IMR-90 (cell line): ENCODE results near the gene MS4A2. TPM values are rescaled to one million over a fixed set of nuclear protein-coding genes. Genes with fewer than 3 reads are reported as not detected.

Source experiments
- ATAC-seq: fragments of 200-7000 bp; cut with Tn5 transposase; 2 replicates; pipeline ENCODE4 v1.9.1; 2020; ENCODE audit warnings: low read depth, mild to moderate bottlenecking, moderate library complexity
- BruUV-seq: library from RNA; stranded (reverse); fragments of 400-500 nt; replicated peaks from 2 replicates; lab custom pipeline; 2021; lab: Mats Ljungman, UMichigan
- CTCF ChIA-PET: fragments of 300-600 bp; formaldehyde crosslinking; extraction: SDS; loops from one replicate; lab custom pipeline; 2021; ENCODE audit warnings: antibody characterized with exemption; lab: Yijun Ruan, JAX
- POLR2A ChIA-PET: fragments of 300-600 bp; sonication (Branson Sonifier 250); formaldehyde crosslinking; loops from one replicate; lab custom pipeline; 2022; ENCODE audit warnings: antibody characterized with exemption; ENCODE audit not compliant: unreplicated experiment; lab: Charles Lee
- DNase-seq: peaks from one replicate; pipeline ENCODE4 v3.0.0; 2013
- H2AFZ ChIP-seq: replicated peaks from 2 replicates; pipeline ENCODE3; 2013; ENCODE audit warnings: low read length, mild to moderate bottlenecking; ENCODE audit not compliant: poor library complexity
- H2AK5ac ChIP-seq: 2 replicates; pipeline ENCODE4 v1.6.1; 2013; ENCODE audit warnings: low read depth, low read length, inconsistent platforms
- H2AK9ac ChIP-seq: replicated peaks from 2 replicates; pipeline ENCODE3; 2013; ENCODE audit warnings: mild to moderate bottlenecking, low read depth, low read length, moderate library complexity; ENCODE audit not compliant: poor library complexity
- H2BK120ac ChIP-seq: 2 replicates; pipeline ENCODE4 v1.6.1; 2013; ENCODE audit warnings: low read depth, low read length, inconsistent platforms
- H2BK15ac ChIP-seq: 3 replicates; pipeline ENCODE4 v1.6.1; 2013; ENCODE audit warnings: low read depth, low read length, inconsistent platforms
- H2BK20ac ChIP-seq: 2 replicates; pipeline ENCODE4 v1.6.1; 2013; ENCODE audit warnings: low read depth, mild to moderate bottlenecking, inconsistent platforms, low read length, moderate library complexity
- H2BK5ac ChIP-seq: 2 replicates; pipeline ENCODE4 v1.6.1; 2013; ENCODE audit warnings: mild to moderate bottlenecking, low read depth, low read length, inconsistent platforms; ENCODE audit not compliant: poor library complexity, severe bottlenecking
- H3K14ac ChIP-seq: replicated peaks from 2 replicates; pipeline ENCODE4 v1.6.1; 2013; ENCODE audit warnings: low read depth, low read length, inconsistent platforms
- H3K18ac ChIP-seq: 2 replicates; pipeline ENCODE4 v1.6.1; 2013; ENCODE audit warnings: low read depth, low read length, control low read depth
- H3K23ac ChIP-seq: 2 replicates; pipeline ENCODE4 v1.6.1; 2013; ENCODE audit warnings: low read depth, low read length, inconsistent platforms
- H3K27ac ChIP-seq: 2 replicates; pipeline ENCODE4 v1.5.1; 2013; ENCODE audit warnings: mild to moderate bottlenecking, control low read depth, low read length; ENCODE audit not compliant: insufficient read depth
- H3K27me3 ChIP-seq: 2 replicates; pipeline ENCODE4 v1.6.1; 2013; ENCODE audit warnings: low read length; ENCODE audit not compliant: control insufficient read depth, insufficient read depth
- H3K36me3 ChIP-seq: 2 replicates; pipeline ENCODE4 v1.6.1; 2013; ENCODE audit warnings: low read length, mixed read lengths; ENCODE audit not compliant: control insufficient read depth, insufficient read depth
- H3K4ac ChIP-seq: 2 replicates; pipeline ENCODE4 v1.6.1; 2013; ENCODE audit warnings: low read depth, low read length, inconsistent platforms
- H3K4me1 ChIP-seq: 2 replicates; pipeline ENCODE4 v1.6.1; 2013; ENCODE audit warnings: low read length, mixed read lengths; ENCODE audit not compliant: control insufficient read depth, insufficient read depth
- H3K4me2 ChIP-seq: 2 replicates; pipeline ENCODE4 v1.6.1; 2013; ENCODE audit warnings: low read depth, mild to moderate bottlenecking, control low read depth, low read length, moderate library complexity
- H3K4me3 ChIP-seq: 2 replicates; pipeline ENCODE4 v1.5.1; 2013; ENCODE audit warnings: low read depth, mild to moderate bottlenecking, control low read depth, low read length, moderate library complexity; ENCODE audit not compliant: insufficient read depth
- H3K56ac ChIP-seq: 2 replicates; pipeline ENCODE4 v1.6.1; 2013; ENCODE audit warnings: low read length, inconsistent platforms; ENCODE audit not compliant: insufficient read depth; ENCODE audit errors: extremely low read depth
- H3K79me1 ChIP-seq, 2 experiments: 2 replicates each; pipeline ENCODE4 v1.6.1; 2013; ENCODE audit warnings: low read length in 2 of 2, inconsistent platforms in 1 of 2, low read depth in 1 of 2
- H3K9ac ChIP-seq: 2 replicates; pipeline ENCODE4 v1.6.1; 2013; ENCODE audit warnings: low read depth, low read length, control low read depth
- H3K9me1 ChIP-seq: 2 replicates; pipeline ENCODE4 v1.6.1; 2013; ENCODE audit warnings: low read length, inconsistent platforms; ENCODE audit not compliant: insufficient read depth
- H3K9me3 ChIP-seq: 2 replicates; pipeline ENCODE4 v1.6.1; 2013; ENCODE audit warnings: low read length; ENCODE audit not compliant: control insufficient read depth, insufficient read depth
- H4K20me1 ChIP-seq: 2 replicates; pipeline ENCODE4 v1.6.1; 2013; ENCODE audit warnings: low read length, inconsistent platforms; ENCODE audit not compliant: insufficient read depth
- H4K5ac ChIP-seq: 2 replicates; pipeline ENCODE4 v1.6.1; 2013; ENCODE audit warnings: mild to moderate bottlenecking, low read depth, low read length, control low read depth
- H4K8ac ChIP-seq, 2 experiments: 2 replicates each; pipeline ENCODE4 v1.6.1; 2013; ENCODE audit warnings: low read depth in 2 of 2, low read length in 2 of 2, control low read depth in 1 of 2, inconsistent platforms in 1 of 2
- H4K91ac ChIP-seq: 2 replicates; pipeline ENCODE4 v1.6.1; 2013; ENCODE audit warnings: low read depth, low read length, inconsistent platforms; ENCODE audit not compliant: insufficient read depth
- BHLHE40 ChIP-seq: fragments of 150-350 bp; IDR thresholded peaks from 2 replicates; pipeline ENCODE4 v1.6.1; 2016; ENCODE audit warnings: mild to moderate bottlenecking, low read depth, low read length
- CHD1 ChIP-seq: IDR thresholded peaks from 2 replicates; pipeline ENCODE4 v1.6.1; 2012; ENCODE audit warnings: low read depth, low read length, improper control_type of control experiment
- ELK1 ChIP-seq: fragments of 150-350 bp; IDR thresholded peaks from 2 replicates; pipeline ENCODE4 v1.6.1; 2016; ENCODE audit warnings: low read depth, mild to moderate bottlenecking, low read length, moderate library complexity, borderline replicate concordance
- FOS ChIP-seq: fragments of 150-350 bp; IDR thresholded peaks from 2 replicates; pipeline ENCODE4 v1.6.1; 2016; ENCODE audit warnings: low read depth, low read length
- MAFK ChIP-seq: IDR thresholded peaks from 2 replicates; pipeline ENCODE4 v1.6.1; 2012; ENCODE audit warnings: low read depth, low read length, improper control_type of control experiment
- MAZ ChIP-seq: IDR thresholded peaks from 2 replicates; pipeline ENCODE4 v1.6.1; 2012; ENCODE audit warnings: low read depth, mild to moderate bottlenecking, low read length, improper control_type of control experiment, moderate library complexity, borderline replicate concordance
- MXI1 ChIP-seq: IDR thresholded peaks from 2 replicates; pipeline ENCODE4 v1.6.1; 2012; ENCODE audit warnings: low read depth, mild to moderate bottlenecking, low read length, moderate library complexity, borderline replicate concordance
- NFE2L2 ChIP-seq: fragments of 150-350 bp; IDR thresholded peaks from 2 replicates; pipeline ENCODE4 v1.6.1; 2016; ENCODE audit warnings: low read depth, mild to moderate bottlenecking, low read length
- POLR2A ChIP-seq: IDR thresholded peaks from 2 replicates; pipeline ENCODE4 v1.6.1; 2012; ENCODE audit warnings: mild to moderate bottlenecking, low read depth, low read length
- RCOR1 ChIP-seq: IDR thresholded peaks from 2 replicates; pipeline ENCODE4 v1.6.1; 2012; ENCODE audit warnings: mild to moderate bottlenecking, low read length, improper control_type of control experiment; ENCODE audit not compliant: insufficient replicate concordance
- RFX5 ChIP-seq: IDR thresholded peaks from 2 replicates; pipeline ENCODE4 v1.8.0; 2012; ENCODE audit warnings: low read depth, mild to moderate bottlenecking, low read length, moderate library complexity
- WGBS, 2 experiments: methylation state at CpG; one replicate each; pipeline versions ENCODE4 v1.1.5 to v1.1.7; 2013; ENCODE audit warnings: missing lambda C conversion rate in 2 of 2; ENCODE audit not compliant: insufficient read length in 1 of 2; ENCODE audit errors: extremely low coverage in 2 of 2; 5-methylcytosine and 5-hydroxymethylcytosine counted together
- dilution Hi-C: fragments of 300-500 bp; cut with HindIII; formaldehyde crosslinking; loops from one replicate; pipeline ENCODE4 v1.14.3; 2018; ENCODE audit warnings: low sequenced_read_pairs; ENCODE audit not compliant: unreplicated experiment
- in situ Hi-C: fragments of 300-500 bp; cut with MboI; formaldehyde crosslinking; loops from 3 replicates; pipeline ENCODE4 v1.14.3; 2019; ENCODE audit warnings: low sequenced_read_pairs, inconsistent platforms, mixed read lengths
- intact Hi-C: fragments of 100-400 bp; cut with micrococcal nuclease; formaldehyde crosslinking; loops from 2 replicates; pipeline ENCODE4 v1.10.0; 2022
- polyA plus RNA-seq, 3 experiments: library from polyadenylated mRNA; depleted of rRNA; stranded (reverse); fragments of >200 nt; gene quantifications; 2 replicates each; pipeline ENCODE4 v1.2.3, GENCODE V29; 2012; ENCODE audit warnings: low replicate concordance in 1 of 3
- total RNA-seq: library from RNA; depleted of rRNA; stranded (reverse); fragments of >200 nt; gene quantifications from 2 replicates; pipeline ENCODE4 v1.2.3, GENCODE V29; 2012

Gene MS4A2
- total and polyA plus RNA-seq, 2 of the 4 experiments (the other 2 are of a cell fraction), result not detected

DNA sequence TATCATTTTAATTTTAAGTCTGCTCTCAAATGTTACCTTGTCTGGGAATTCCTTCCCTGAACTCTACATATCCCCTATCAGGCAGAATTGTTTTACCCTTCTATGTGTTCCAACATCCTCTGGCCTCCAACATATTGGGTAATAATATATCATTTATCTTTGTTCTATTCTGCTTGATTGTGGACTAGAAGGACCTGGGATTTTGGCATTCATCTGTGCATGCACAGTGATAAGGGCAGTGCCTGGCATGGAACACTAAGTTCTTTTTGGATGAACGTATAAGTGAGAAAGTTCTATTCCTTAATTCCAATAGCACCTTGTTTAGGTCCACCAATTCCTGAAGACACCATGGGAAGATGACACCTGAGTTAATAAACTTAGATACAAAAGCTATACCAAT lies 1.2 kb upstream of the MS4A2 start:
- no peak overlapping the region for H3K56ac ChIP-seq
- ChIA-PET CTCF (no interaction called here), POLR2A (no interaction called here)
- intact Hi-C loops, result no loop called here
- no peaks in the 10 kb centered on the region for H3K27me3 ChIP-seq
- H3K36me3 ChIP-seq, result no peaks in the 10 kb centered on the region
- no peak overlapping the region for H2BK5ac ChIP-seq
- no peak overlapping the region for H3K14ac ChIP-seq
- no peak overlapping the region for H3K23ac ChIP-seq
- H3K4me2 ChIP-seq, result no peak overlapping the region
- no peaks in the 10 kb centered on the region for H3K4me1 ChIP-seq
- no peak for ATAC-seq
- no peak overlapping the region for H3K18ac ChIP-seq
- no peak overlapping the region for H2BK20ac ChIP-seq
- H4K5ac ChIP-seq, result no peak overlapping the region
- no peak for TF ChIP-seq RCOR1
- TF ChIP-seq MXI1, result no peak
- no peak for TF ChIP-seq RFX5
- no peak for TF ChIP-seq BHLHE40
- no peak for TF ChIP-seq POLR2A
- no peak for TF ChIP-seq MAZ
- TF ChIP-seq MAFK, result no peak
- TF ChIP-seq FOS, result no peak
- TF ChIP-seq NFE2L2, result no peak
- TF ChIP-seq ELK1, result no peak
- no peak for TF ChIP-seq CHD1
- H3K9me3 ChIP-seq, result 0 out of 2 replicates have a peak, but pooled peaks cover 2% of the 10 kb centered on the region
- no peak overlapping the region for H4K8ac ChIP-seq
- H2AK9ac ChIP-seq, result no peak overlapping the region
- H3K27ac ChIP-seq, result no peak overlapping the region
- H3K9me1 ChIP-seq, result no peaks in the 10 kb centered on the region
- H2BK15ac ChIP-seq, result no peak overlapping the region
- no CpG with 5 or more reads among the region's 1 CpG for WGBS, 2 experiments
- no peak overlapping the region for H3K4me3 ChIP-seq
- dilution Hi-C loops, result no loop called here
- no peak overlapping the region for H4K91ac ChIP-seq
- no peak overlapping the region for H2AFZ ChIP-seq
- no peaks in the 10 kb centered on the region for H4K20me1 ChIP-seq
- no peak overlapping the region for H3K9ac ChIP-seq
- in situ Hi-C loops, result no loop called here
- H2BK120ac ChIP-seq, result no peak overlapping the region
- H3K4ac ChIP-seq, result no peak overlapping the region
- H3K79me1 ChIP-seq, result no peaks in the 10 kb centered on the region
- no TSS peak for BruUV-seq
- no peak overlapping the region for H2AK5ac ChIP-seq
- no peak for DNase-seq
